ENCODE data around the gene EPB41L5. TPM values are rescaled to one million over a fixed set of nuclear protein-coding genes. Genes with fewer than 3 reads are reported as not detected.

Gene EPB41L5
- total RNA-seq, result 10 to 100 TPM in 5 of 9 donors, 1 to 10 TPM in 4; 7.6 to 16.9 (median 11.2) TPM
- 1 to 10 TPM; 3.1 to 8.0 TPM for polyA plus RNA-seq
- long read RNA-seq, donor 1, full-length matches to known transcripts, result 2 of 7 reads
- long read RNA-seq, donor 1, partial matches to known transcripts, result 1 of 7 reads
- long read RNA-seq, donor 1, other reads (novel, unspliced or antisense), result 4 of 7 reads
- long read RNA-seq, donor 2, partial matches to known transcripts, result 3 of 15 reads
- long read RNA-seq, donor 2, other reads (novel, unspliced or antisense), result 12 of 15 reads
- long read RNA-seq, donor 3, full-length matches to known transcripts, result 1 of 9 reads
- long read RNA-seq, donor 3, partial matches to known transcripts, result 1 of 9 reads
- long read RNA-seq, donor 3, other reads (novel, unspliced or antisense), result 7 of 9 reads

GRCh38 chr2:120012771-120013596 is at the start of gene EPB41L5:
TSS of gene EPB41L5 (plus strand) at chr2:120013077. CDS start at chr2:120019085, 6,008 bp downstream.
- H3K9me3 ChIP-seq, result no peaks in the 10 kb centered on the region
- peak within 1 kb of the TSS; percentile 73 to 100 (median 94) for H3K4me3 ChIP-seq
- TF ChIP-seq CTCF (IDR thresholded peaks at IDR 0.05) (peak in 2 of 12 donors; percentile 15 to 20), POLR2A (IDR thresholded peaks at IDR 0.05) (peak; percentile 49 to 84)
- intact Hi-C loops (cut with DNase I), result loop anchor here in 2 of 10 donors (5.0 kb wide), 2 partner anchors 94 to 164 kb away; no protein-coding TSS in a partner anchor
- peaks cover 0 to 25% (median 14%) of the 10 kb centered on the region in 12 donors for H3K4me1 ChIP-seq
- H3K27me3 ChIP-seq, result no peaks in the 10 kb centered on the region
- peak; percentile 92 to 96 (median 95) for DNase-seq
- no peaks in the 10 kb centered on the region for H3K36me3 ChIP-seq
- ATAC-seq, result peak; percentile 97 to 99 (median 99)
- H3K27ac ChIP-seq, result peak within 1 kb of the TSS; percentile 64 to 95 (median 84)
- WGBS, 4 donors, result 0 to 1% (median 1%) methylated on average over 51 to 104 of the region's 104 CpGs

- Histone ChIP-seq H3K36me3 (peaks cover 0 to 15% (median 7%) of the 10 kb centered on the region in 9 donors), H3K4me3 (no peak overlapping the region), H3K27ac (no peak overlapping the region), H3K4me1 (peaks cover 0 to 8% (median 0%) of the 10 kb centered on the region in 12 donors), H3K27me3 (no peaks in the 10 kb centered on the region), H3K9me3 (peaks cover 0 to 6% (median 0%) of the 10 kb centered on the region in 12 donors)
- no peak for ATAC-seq
- intact Hi-C loops (cut with DNase I), result no loop called here
- TF ChIP-seq POLR2A (IDR thresholded peaks at IDR 0.05), result no peak
- DNase-seq, result no peak
These were observed 31.0 kb upstream of the EPB41L5 start for GRCh38 chr2:119981896-119982295.

GRCh38 chr2:119982506-119982905 is 30.4 kb upstream of the EPB41L5 start:
- TF ChIP-seq CTCF (IDR thresholded peaks at IDR 0.05) (no peak), POLR2A (IDR thresholded peaks at IDR 0.05) (no peak)
- intact Hi-C loops (cut with DNase I), result no loop called here
- WGBS, 4 donors, result 58 to 77% (median 70%) methylated on average over 2 of the region's 2 CpGs

GRCh38 chr2:119983108-119983507 is 29.8 kb upstream of the EPB41L5 start:
- no peak overlapping the region for H3K27ac ChIP-seq
- peaks cover 0 to 2% (median 0%) of the 10 kb centered on the region in 9 donors for H3K36me3 ChIP-seq
- DNase-seq (no peak), ATAC-seq (no peak)
- H3K4me3 ChIP-seq, result no peak overlapping the region
- peaks cover 0 to 6% (median 0%) of the 10 kb centered on the region in 12 donors for H3K9me3 ChIP-seq
- H3K27me3 ChIP-seq, result no peaks in the 10 kb centered on the region
- WGBS, 4 donors, result 73 to 92% (median 88%) methylated on average over 3 of the region's 3 CpGs
- TF ChIP-seq POLR2A (IDR thresholded peaks at IDR 0.05), result no peak
- no peak for TF ChIP-seq CTCF (IDR thresholded peaks at IDR 0.05)
- intact Hi-C loops (cut with DNase I), result no loop called here
- peaks cover 0 to 8% (median 0%) of the 10 kb centered on the region in 12 donors for H3K4me1 ChIP-seq

More at GRCh38 chr2:119982506-119982905, 30.4 kb upstream of the EPB41L5 start:
- no peak overlapping the region for H3K27ac ChIP-seq
- peaks cover 0 to 6% (median 0%) of the 10 kb centered on the region in 12 donors for H3K9me3 ChIP-seq
- H3K36me3 ChIP-seq, result peaks cover 0 to 8% (median 2%) of the 10 kb centered on the region in 9 donors
- H3K4me3 ChIP-seq, result no peak overlapping the region
- no peak for DNase-seq
- no peaks in the 10 kb centered on the region for H3K27me3 ChIP-seq
- peaks cover 0 to 8% (median 0%) of the 10 kb centered on the region in 12 donors for H3K4me1 ChIP-seq
- no peak for ATAC-seq
